GM19395 (cell line): Measurements from ENCODE around the gene FAS.

Experiments used
- ATAC-seq: cut with Tn5 transposase; IDR thresholded peaks from one replicate; pipeline ENCODE4 v1.9.1; 2021; ENCODE audit warnings: mild to moderate bottlenecking, moderate library complexity; ENCODE audit not compliant: unreplicated experiment

The FAS gene

GRCh38 chr10:88971221-88972061, 19.2 kb upstream of the FAS start:
- ATAC-seq: no peak

GRCh38 chr10:88974012-88974411, 16.6 kb upstream of the FAS start:
- no peak for ATAC-seq

GRCh38 chr10:88974446-88975376, 15.9 kb upstream of the FAS start:
- no peak for ATAC-seq

GRCh38 chr10:88975377-88975720, 15.2 kb upstream of the FAS start:
- ATAC-seq: no peak

GRCh38 chr10:88978463-88978862, 12.1 kb upstream of the FAS start:
- ATAC-seq: no peak

GRCh38 chr10:88979153-88979562, 11.4 kb upstream of the FAS start:
- no peak for ATAC-seq

GRCh38 chr10:88979603-88980002, 11.0 kb upstream of the FAS start:
- ATAC-seq: no peak

- ATAC-seq: no peak
Measured at GRCh38 chr10:88980247-88980646, 10.4 kb upstream of the FAS start.

- no peak for ATAC-seq
Measured at GRCh38 chr10:88980800-88981199, 9.8 kb upstream of the FAS start.

- ATAC-seq: no peak
Measured at GRCh38 chr10:88981435-88981834, 9.2 kb upstream of the FAS start.

- ATAC-seq: no peak
Measured at GRCh38 chr10:88982366-88982765, 8.2 kb upstream of the FAS start.

- no peak for ATAC-seq
Measured at GRCh38 chr10:88983206-88983605, 7.4 kb upstream of the FAS start.

GRCh38 chr10:88983939-88984338, 6.7 kb upstream of the FAS start:
- ATAC-seq: no peak

GRCh38 chr10:88984525-88984924, 6.1 kb upstream of the FAS start:
- no peak for ATAC-seq

GRCh38 chr10:88986549-88987242, 3.9 kb upstream of the FAS start:
- ATAC-seq: no peak

- ATAC-seq: no peak
Measured at GRCh38 chr10:88987243-88987725, 3.3 kb upstream of the FAS start.

GRCh38 chr10:88987840-88988239, 2.8 kb upstream of the FAS start:
- no peak for ATAC-seq

GRCh38 chr10:88989423-88989822, 1.2 kb upstream of the FAS start:
- no peak for ATAC-seq

- ATAC-seq: peak; percentile 4
Measured at GRCh38 chr10:88989824-88990383, 694 bp upstream of the FAS start.

- peak; percentile 36 for ATAC-seq
Measured at GRCh38 chr10:88991161-88991898, 732 bp downstream of the FAS start.
